CD4-positive, alpha-beta memory T cell (primary cell): Measurements from ENCODE around the gene YDJC. TPM values are rescaled to one million over a fixed set of nuclear protein-coding genes. Genes with fewer than 3 reads are reported as not detected.
A peak's percentile ranks its signal among the peaks of the same experiment; 100 is the strongest.
"Not testable (repeated sequence)": the region's sequence is repeated elsewhere in the genome, so short reads cannot be mapped to it uniquely, and the experiment has no call there.

Experiments
- CTCF ChIA-PET: fragments of 350-600 bp; sonication (Branson Sonifier 250); formaldehyde crosslinking; loops from one replicate; lab custom pipeline; 2021; ENCODE audit warnings: inconsistent platforms; ENCODE audit not compliant: partially characterized antibody; lab: Charles Lee
- POLR2A ChIA-PET: fragments of 350-600 bp; sonication (Branson Sonifier 250); formaldehyde crosslinking; loops from one replicate; lab custom pipeline; 2021; ENCODE audit not compliant: partially characterized antibody; lab: Charles Lee
- DNase-seq, 5 donors: peaks; one replicate each; pipeline versions ENCODE4 v3.0.0 to v3.0.0-alpha.2; 2020 to 2022; ENCODE audit warnings: mixed read lengths in 1 of 5
- H3K27ac ChIP-seq: one replicate; pipeline ENCODE4 v1.7.0; 2013; ENCODE audit warnings: low read depth, low read length
- H3K27me3 ChIP-seq: 2 replicates; pipeline ENCODE4 v1.7.0; 2013; ENCODE audit warnings: mild to moderate bottlenecking, low read length, moderate library complexity; ENCODE audit not compliant: insufficient read depth
- H3K36me3 ChIP-seq: 2 replicates; pipeline ENCODE4 v1.7.0; 2013; ENCODE audit warnings: mild to moderate bottlenecking, low read length, moderate library complexity; ENCODE audit not compliant: insufficient read depth
- H3K4me1 ChIP-seq: 2 replicates; pipeline ENCODE4 v1.7.0; 2013; ENCODE audit warnings: mild to moderate bottlenecking, low read length, moderate library complexity; ENCODE audit not compliant: insufficient read depth
- H3K4me3 ChIP-seq, 2 donors: one replicate each; pipeline ENCODE4 v1.7.0; 2013; ENCODE audit warnings: low read length in 2 of 2, mild to moderate bottlenecking in 1 of 2
- H3K9me3 ChIP-seq, 2 donors: one replicate each; pipeline ENCODE4 v1.7.0; 2013; ENCODE audit warnings: low read length in 2 of 2, control low read depth in 1 of 2; ENCODE audit not compliant: control insufficient read depth in 1 of 2
- H3K27ac Mint-ChIP-seq, 7 donors: one replicate each; pipeline ENCODE4 v1.8.0; 2020 to 2021; ENCODE audit warnings: mixed read lengths in 7 of 7, mild to moderate bottlenecking in 6 of 7, inconsistent platforms in 3 of 7, moderate library complexity in 3 of 7
- H3K27me3 Mint-ChIP-seq, 2 donors: one replicate each; pipeline ENCODE4 v1.8.0; 2020 to 2021; ENCODE audit warnings: mixed read lengths in 2 of 2
- H3K36me3 Mint-ChIP-seq, 2 donors: one replicate each; pipeline ENCODE4 v1.8.0; 2020 to 2021; ENCODE audit warnings: mixed read lengths in 2 of 2, inconsistent platforms in 1 of 2, mild to moderate bottlenecking in 1 of 2
- H3K4me1 Mint-ChIP-seq, 4 donors: one replicate each; pipeline ENCODE4 v1.8.0; 2020 to 2021; ENCODE audit warnings: mixed read lengths in 4 of 4, mild to moderate bottlenecking in 1 of 4
- H3K4me3 Mint-ChIP-seq, 8 donors: one replicate each; pipeline ENCODE4 v1.8.0; 2020 to 2021; ENCODE audit warnings: mixed read lengths in 8 of 8, mild to moderate bottlenecking in 7 of 8, moderate library complexity in 6 of 8, inconsistent platforms in 3 of 8
- H3K9me3 Mint-ChIP-seq, 8 donors: one replicate each; pipeline ENCODE4 v1.8.0; 2020 to 2021; ENCODE audit warnings: mixed read lengths in 8 of 8, mild to moderate bottlenecking in 5 of 8, inconsistent platforms in 3 of 8, moderate library complexity in 1 of 8
- intact Hi-C: fragments of 100-400 bp; cut with micrococcal nuclease; formaldehyde crosslinking; loops from one replicate; pipeline ENCODE4 v1.15.1; 2023
- polyA plus RNA-seq, 2 donors: library from polyadenylated mRNA; unstranded; fragments of 300-500 nt; fragmentation: Illumina TruSeq; gene quantifications; one replicate each; pipeline ENCODE4 v1.2.3, GENCODE V29; 2021
- total RNA-seq, 2 experiments: library from RNA; stranded (reverse); gene quantifications; one replicate each; pipeline ENCODE4 v1.2.3, GENCODE V29; 2021

Gene YDJC
- total and polyA plus RNA-seq, 4 experiments from 2014 or later, result 45.7 to 52.8 (median 46.7) TPM

DNA sequence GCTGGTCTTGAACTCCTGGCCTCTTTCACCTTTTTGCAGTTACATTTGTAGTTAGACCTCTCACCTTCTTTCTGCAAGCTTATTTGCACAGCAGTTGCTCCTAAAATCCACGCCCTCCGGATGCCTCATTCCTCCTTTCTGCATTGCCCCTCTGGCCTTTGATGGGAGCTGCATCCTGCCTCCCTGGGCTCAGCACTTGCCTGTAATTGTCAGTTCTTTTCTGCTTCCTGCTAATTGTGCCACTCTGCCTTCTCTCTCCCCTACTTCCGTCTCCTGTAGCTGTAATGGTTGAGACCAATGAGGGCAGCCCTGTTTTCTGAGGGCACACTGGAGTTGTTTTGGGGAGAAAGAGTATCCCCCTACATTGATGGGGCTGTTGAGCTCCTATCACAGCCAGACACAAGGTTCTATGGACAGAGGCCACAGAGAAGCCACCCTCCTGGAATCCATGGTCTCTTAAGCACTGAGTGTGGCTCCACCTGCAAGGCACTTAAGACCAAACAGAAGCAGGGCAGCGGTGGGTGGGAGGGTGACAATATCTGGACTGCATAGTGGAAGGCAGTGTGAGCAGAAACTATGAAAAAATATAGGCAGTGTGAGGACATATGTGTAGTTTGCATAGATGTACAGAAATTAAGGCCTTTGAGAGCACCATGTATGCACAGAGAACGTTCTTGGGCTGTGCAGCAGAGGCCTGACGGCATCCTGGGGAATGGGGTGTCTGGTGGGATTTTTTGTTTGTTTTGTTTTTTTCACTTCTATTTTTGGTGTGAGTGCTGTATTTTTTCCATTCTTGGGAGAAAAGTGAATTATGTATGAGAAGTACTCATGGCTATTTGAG lies 30.5 kb downstream of the YDJC start:
- Histone ChIP-seq H3K4me1 (no peaks in the 10 kb centered on the region), H3K27me3 (no peaks in the 10 kb centered on the region), H3K4me3 (no peak overlapping the region), H3K9me3 (no peaks in the 10 kb centered on the region), H3K27ac (no peak overlapping the region), H3K36me3 (peaks cover 12% of the 10 kb centered on the region)
- Mint-ChIP-seq H3K9me3 (peaks cover 0 to 1% (median 0%) of the 10 kb centered on the region in 8 donors), H3K4me3 (peak overlapping the region in 3 of 8 donors; percentile 18 to 69 (median 37)), H3K27me3 (no peaks in the 10 kb centered on the region), H3K4me1 (peaks cover 18 to 52% (median 35%) of the 10 kb centered on the region in 4 donors), H3K27ac (peak overlapping the region in 4 of 7 donors; percentile 5 to 90 (median 72)), H3K36me3 (peaks cover 30 to 33% of the 10 kb centered on the region in 2 donors)
- intact Hi-C loops, result no loop called here
- POLR2A ChIA-PET, result no interaction called here
- no peak for DNase-seq
- CTCF ChIA-PET, result interaction anchor here (0.8 to 1.3 kb wide), 2 partner anchors 13 to 30 kb away, joined by 3 read pairs; no protein-coding TSS in a partner anchor

- intact Hi-C loops, result no loop called here
- no peak overlapping the region for H3K27ac ChIP-seq
- Mint-ChIP-seq H3K27ac (peak overlapping the region in 1 of 7 donors; percentile 5), H3K36me3 (peaks cover 39 to 43% of the 10 kb centered on the region in 2 donors), H3K4me1 (peaks cover 26 to 58% (median 44%) of the 10 kb centered on the region in 4 donors), H3K4me3 (peak overlapping the region in 1 of 8 donors; percentile 22), H3K9me3 (peaks cover 0 to 3% (median 0%) of the 10 kb centered on the region in 8 donors), H3K27me3 (no peaks in the 10 kb centered on the region)
- H3K4me3 ChIP-seq, result no peak overlapping the region
- H3K36me3 ChIP-seq, result peaks cover 21% of the 10 kb centered on the region
- H3K27me3 ChIP-seq, result no peaks in the 10 kb centered on the region
- POLR2A ChIA-PET, result interaction anchor here (1.0 kb wide), 1 partner anchor 26 kb away, joined by 3 read pairs; no protein-coding TSS in a partner anchor
- H3K4me1 ChIP-seq, result no peaks in the 10 kb centered on the region
- no peaks in the 10 kb centered on the region for H3K9me3 ChIP-seq
- no peak for DNase-seq
- CTCF ChIA-PET, result interaction anchor here (0.6 to 1.5 kb wide), 2 partner anchors 9 to 48 kb away, joined by 3 to 5 read pairs; no protein-coding TSS in a partner anchor
These were observed 31.5 kb downstream of the YDJC start for GRCh38 chr22:21598302-21598701.

DNA sequence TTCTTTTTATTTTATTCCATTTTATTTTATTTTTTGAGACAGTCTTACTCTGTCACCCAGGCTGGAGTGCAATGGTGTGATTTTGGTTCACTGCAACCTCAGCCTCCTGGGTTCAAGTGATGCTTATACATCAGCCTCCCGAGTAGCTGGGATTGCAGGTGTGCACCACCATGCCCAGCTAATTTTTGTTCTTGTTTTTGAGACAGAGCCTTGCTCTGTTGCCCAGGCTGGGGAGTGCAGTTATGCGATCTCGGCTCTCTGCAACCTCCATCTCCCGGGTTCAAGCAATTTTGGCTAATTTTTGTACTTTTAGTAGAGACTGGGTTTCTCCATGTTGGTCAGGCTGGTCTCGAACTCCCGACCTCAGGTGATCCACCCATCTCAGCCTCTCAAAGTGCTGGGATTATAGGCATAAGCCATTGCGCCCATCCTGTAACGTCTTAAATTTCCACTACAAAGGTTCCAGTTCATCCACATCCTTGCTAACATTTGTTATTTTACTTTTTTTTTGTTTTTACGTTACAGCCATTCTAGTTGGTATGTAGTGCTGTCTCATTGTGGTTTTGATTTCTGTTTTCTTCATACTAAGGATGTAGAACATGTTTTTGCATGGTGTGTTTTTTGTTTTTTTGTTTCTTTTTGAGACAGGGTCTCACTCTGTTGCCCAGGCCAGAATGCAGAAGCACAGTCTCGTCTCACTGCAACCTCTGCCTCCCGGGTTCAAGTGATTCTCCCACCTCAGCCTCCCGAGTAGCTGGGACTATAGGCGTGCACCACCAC lies 33.3 kb downstream of the YDJC start:
- H3K27ac Mint-ChIP-seq, intact Hi-C loops, H3K4me3 Mint-ChIP-seq, H3K27ac ChIP-seq, H3K27me3 ChIP-seq, DNase-seq, H3K9me3 ChIP-seq, H3K4me1 ChIP-seq, H3K27me3 Mint-ChIP-seq, H3K9me3 Mint-ChIP-seq, POLR2A ChIA-PET, CTCF ChIA-PET, H3K4me3 ChIP-seq: not testable (repeated sequence)
- peaks cover 25 to 59% (median 46%) of the 10 kb centered on the region in 4 donors for H3K4me1 Mint-ChIP-seq
- peaks cover 29% of the 10 kb centered on the region for H3K36me3 ChIP-seq
- peaks cover 45 to 46% of the 10 kb centered on the region in 2 donors for H3K36me3 Mint-ChIP-seq

GRCh38 chr22:21594865-21595452 lies 34.9 kb downstream of the YDJC start:
- H3K27ac Mint-ChIP-seq, result peak overlapping the region in 3 of 7 donors; percentile 24 to 57 (median 46)
- Histone ChIP-seq H3K4me3 (no peak overlapping the region), H3K9me3 (no peaks in the 10 kb centered on the region), H3K36me3 (peaks cover 29% of the 10 kb centered on the region), H3K27ac (no peak overlapping the region), H3K27me3 (no peaks in the 10 kb centered on the region), H3K4me1 (peaks cover 14% of the 10 kb centered on the region)
- no peak for DNase-seq
- ChIA-PET CTCF (no interaction called here), POLR2A (no interaction called here)
- intact Hi-C loops, result no loop called here
- peaks cover 45 to 51% of the 10 kb centered on the region in 2 donors for H3K36me3 Mint-ChIP-seq
- peaks cover 33 to 70% (median 54%) of the 10 kb centered on the region in 4 donors for H3K4me1 Mint-ChIP-seq
- no peaks in the 10 kb centered on the region for H3K27me3 Mint-ChIP-seq
- peaks cover 0 to 3% (median 0%) of the 10 kb centered on the region in 8 donors for H3K9me3 Mint-ChIP-seq
- H3K4me3 Mint-ChIP-seq, result no peak overlapping the region

DNA sequence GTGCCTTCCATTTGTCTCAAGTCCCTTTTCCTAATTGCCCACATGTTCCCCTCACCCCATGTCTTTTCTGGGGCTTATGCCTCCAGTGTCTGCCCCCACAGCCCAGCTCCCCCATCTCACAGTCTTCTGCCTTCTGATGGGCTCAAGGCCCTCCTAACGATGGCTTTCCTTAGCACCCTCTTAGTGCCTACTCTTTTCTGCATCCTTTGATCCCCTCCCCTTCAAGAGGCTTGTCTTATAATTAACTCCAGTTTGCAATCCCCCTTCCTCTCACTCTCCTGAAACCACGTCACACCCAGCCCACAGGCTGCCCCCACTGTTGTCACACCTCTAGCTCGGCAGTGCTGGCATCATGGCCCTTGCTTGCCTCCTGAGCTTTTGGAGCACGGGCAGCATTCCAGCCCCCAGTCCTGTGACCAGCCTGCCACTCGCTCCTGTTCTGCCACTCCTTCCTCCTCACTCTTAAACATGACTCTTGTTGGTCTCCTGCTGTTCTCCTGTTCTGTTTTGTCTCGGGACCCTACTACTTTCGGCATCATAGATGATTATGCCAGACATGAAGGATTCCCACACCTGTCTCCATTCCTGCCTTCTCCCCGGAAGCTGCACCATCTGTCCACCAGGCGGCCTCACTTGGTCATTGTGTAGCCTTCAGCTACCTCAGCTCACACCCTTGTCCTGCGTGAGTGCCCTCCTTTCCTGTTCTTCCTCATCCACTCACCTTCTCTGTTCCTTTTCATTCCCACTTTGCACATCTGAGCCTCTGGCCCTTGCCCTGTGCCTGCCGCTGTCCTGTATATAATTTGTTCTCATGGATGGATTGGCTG lies 36.2 kb downstream of the YDJC start:
- peak overlapping the region in 6 of 7 donors; percentile 0 to 83 (median 43) for H3K27ac Mint-ChIP-seq
- H3K36me3 ChIP-seq, result peaks cover 29% of the 10 kb centered on the region

GRCh38 chr22:21592422-21592821 lies 37.4 kb downstream of the YDJC start:
- H3K4me1 ChIP-seq, result peaks cover 28% of the 10 kb centered on the region
- Mint-ChIP-seq H3K4me1 (peaks cover 39 to 77% (median 60%) of the 10 kb centered on the region in 4 donors), H3K9me3 (peaks cover 0 to 3% (median 0%) of the 10 kb centered on the region in 8 donors), H3K4me3 (no peak overlapping the region), H3K36me3 (peaks cover 36 to 54% of the 10 kb centered on the region in 2 donors), H3K27ac (no peak overlapping the region), H3K27me3 (no peaks in the 10 kb centered on the region)
- H3K27me3 ChIP-seq, result no peaks in the 10 kb centered on the region
- DNase-seq, result no peak
- no peaks in the 10 kb centered on the region for H3K9me3 ChIP-seq
- ChIA-PET POLR2A (no interaction called here), CTCF (no interaction called here)
- no peak overlapping the region for H3K4me3 ChIP-seq
- peaks cover 29% of the 10 kb centered on the region for H3K36me3 ChIP-seq
- intact Hi-C loops, result no loop called here
- no peak overlapping the region for H3K27ac ChIP-seq

More for the DNA sequence above, 36.2 kb downstream of the YDJC start:
- no peaks in the 10 kb centered on the region for H3K27me3 ChIP-seq
- peaks cover 0 to 3% (median 0%) of the 10 kb centered on the region in 8 donors for H3K9me3 Mint-ChIP-seq
- no peaks in the 10 kb centered on the region for H3K9me3 ChIP-seq
- peaks cover 18% of the 10 kb centered on the region for H3K4me1 ChIP-seq
- intact Hi-C loops, result no loop called here
- H3K4me3 Mint-ChIP-seq, result peak overlapping the region in 1 of 8 donors; percentile 63
- H3K27me3 Mint-ChIP-seq, result no peaks in the 10 kb centered on the region
- no peak overlapping the region for H3K4me3 ChIP-seq
- H3K4me1 Mint-ChIP-seq, result peaks cover 34 to 71% (median 52%) of the 10 kb centered on the region in 4 donors
- no peak overlapping the region for H3K27ac ChIP-seq
- DNase-seq, result no peak
- ChIA-PET CTCF (no interaction called here), POLR2A (no interaction called here)
- H3K36me3 Mint-ChIP-seq, result peaks cover 40 to 47% of the 10 kb centered on the region in 2 donors
